Measurements from ENCODE around the gene PHF2.

The PHF2 gene

DNA sequence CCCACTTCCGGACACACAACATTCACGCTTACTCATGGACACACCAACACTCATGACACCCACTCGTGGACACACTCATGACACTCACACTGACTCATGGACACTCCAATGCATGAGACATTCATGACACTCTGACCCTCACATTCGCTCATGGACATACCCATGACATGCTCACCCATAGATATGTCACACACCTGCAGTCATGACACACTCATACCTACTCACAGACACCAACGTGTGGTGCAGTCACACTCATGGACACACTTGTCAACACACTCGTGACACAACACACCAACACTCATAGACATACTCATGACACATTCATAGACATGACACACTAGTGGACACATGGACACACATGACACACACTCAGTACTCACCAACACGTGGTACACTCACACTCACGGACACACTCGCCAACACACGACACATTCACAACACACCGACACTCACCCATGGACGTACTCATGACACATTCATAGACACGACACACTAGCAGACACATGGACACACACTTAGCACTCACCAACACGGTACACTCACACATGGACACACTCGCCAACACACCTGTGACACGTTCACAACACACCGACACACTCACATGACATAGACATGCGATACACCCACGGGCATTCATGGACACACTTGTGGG lies 73.4 kb downstream of the PHF2 start:
- no peak for DNase-seq

DNA sequence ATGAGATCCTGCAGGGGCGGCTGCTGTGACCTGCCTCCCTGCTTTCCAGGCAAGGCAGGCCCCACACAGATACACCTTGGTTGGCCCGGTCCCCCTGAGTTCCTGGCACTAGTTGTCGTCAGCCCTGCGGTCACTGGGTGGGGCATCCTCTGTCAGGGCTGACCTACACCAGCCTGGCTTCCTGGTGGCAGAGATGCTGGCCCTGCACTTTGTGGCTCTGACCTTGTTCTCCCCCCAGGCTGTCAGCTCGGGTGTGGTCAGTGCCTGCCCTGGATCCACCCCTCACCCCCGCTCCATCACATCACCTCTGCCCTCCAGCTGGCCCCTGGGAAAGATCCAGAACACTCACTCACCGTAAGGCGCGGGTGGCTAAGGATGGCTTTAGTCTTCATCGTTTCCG lies 74.1 kb downstream of the PHF2 start:
- no peak for DNase-seq

DNA sequence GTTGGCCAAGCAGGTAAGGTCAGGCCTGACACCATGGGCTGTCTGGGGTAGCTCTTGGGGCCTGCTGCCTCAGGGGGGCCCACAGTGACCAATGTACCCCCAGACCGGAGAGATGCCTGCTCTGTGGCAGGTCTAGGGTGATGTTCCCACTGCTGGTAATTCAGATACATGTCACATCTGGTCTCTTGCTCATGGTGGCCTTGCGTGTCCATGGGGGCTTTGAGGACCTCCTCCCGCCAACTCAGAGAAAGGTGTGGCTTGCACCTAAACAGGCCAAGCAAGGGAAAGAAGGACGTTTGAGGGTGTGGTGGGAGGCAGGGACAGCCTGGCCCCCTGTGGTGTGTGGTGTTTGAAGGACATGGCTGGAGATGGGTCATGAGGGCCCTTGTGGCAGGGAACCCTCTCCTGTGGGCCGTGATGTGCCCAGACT lies 75.2 kb downstream of the PHF2 start:
- no peak for DNase-seq

DNA sequence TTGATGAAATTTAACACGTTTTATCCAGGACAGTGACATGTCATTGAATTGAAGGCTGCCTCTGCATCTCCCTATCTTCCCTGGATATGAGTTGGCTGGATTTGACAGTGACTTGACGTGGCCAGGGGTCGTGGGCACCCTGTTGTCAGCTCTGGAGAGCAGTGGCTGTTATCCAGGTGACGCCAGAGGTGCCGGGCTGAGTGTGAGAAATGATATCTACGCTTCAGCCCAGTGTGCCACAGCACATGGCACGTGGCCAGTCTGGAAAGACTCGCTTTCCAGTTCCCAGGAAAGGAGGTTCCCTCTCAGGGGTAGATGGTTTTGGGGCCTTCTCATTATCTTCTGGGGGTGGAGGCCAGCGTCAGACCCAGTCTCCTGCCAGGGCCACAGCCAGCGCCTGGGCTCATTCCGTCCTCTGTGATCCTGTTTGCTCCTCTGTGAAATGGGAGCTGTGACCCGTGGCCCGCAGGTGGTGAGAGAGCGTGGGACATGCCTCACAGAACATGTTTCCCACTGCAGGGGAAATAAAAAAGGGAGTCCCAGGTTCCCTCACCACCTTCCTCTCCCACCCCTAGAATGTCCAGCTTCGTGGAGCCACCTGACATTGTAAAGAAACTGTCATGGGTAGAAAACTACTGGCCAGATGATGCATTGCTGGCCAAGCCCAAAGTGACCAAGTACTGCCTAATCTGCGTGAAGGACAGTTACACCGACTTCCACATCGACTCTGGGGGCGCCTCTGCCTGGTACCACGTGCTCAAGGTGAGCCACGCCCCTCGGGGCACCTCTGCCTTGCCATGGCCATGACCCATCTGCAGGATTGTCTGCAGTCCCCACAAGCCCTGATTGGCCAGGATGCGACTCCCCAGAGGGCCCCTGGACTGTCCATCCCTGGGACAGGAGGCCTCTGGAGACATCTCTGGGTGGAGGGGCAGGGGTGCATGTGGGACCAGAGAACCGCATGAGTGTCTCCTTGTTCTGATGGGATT lies 76.5 kb downstream of the PHF2 start:
- no peak for DNase-seq

DNA sequence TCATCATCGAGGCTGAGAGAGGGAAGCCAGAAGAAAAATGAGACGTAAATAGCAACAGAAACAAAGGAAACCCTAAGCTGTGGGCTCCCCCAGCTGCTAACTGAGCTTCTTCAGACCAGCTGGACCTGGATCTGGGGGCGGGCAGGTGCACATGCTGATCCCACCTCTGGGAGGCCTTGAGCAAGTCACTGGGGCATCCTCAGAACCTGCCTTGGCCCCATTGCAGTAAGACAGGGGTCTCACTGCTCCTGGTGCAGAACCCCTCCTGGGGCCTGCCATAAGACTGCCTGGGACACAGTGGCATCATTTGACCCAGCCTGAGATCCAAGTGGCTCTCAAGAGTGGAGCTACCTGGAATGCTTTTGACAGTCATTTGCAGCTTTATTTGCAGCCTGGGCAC lies 77.4 kb downstream of the PHF2 start:
- no peak for DNase-seq

DNA sequence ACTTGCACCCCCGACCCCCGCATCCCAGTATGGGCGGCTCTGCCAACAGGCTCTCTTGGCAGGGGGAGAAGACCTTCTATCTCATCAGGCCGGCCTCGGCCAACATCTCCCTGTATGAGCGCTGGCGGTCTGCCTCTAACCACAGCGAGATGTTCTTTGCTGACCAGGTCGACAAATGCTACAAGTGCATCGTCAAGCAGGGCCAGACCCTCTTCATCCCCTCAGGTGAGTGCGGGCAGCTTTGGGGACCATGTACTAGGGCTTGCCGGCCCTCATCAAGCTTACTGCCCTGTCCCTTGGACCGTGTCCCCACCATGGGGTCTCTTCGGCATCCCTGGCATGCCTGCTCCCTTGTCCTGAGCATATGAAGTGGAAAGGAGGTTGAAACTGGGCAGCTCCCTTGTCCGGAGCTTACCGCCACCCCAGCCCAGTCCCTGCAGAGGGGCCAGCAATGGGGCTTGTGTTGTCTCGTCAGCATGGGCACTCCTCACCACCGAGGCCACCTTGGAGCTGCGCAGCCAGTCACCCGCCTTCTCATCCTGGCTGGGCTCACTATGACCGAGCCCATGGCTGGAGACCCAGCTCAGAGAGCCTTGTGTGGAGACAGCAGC lies 78.1 kb downstream of the PHF2 start:
- no peak for DNase-seq

- DNase-seq: no peak
These were observed 79.4 kb downstream of the PHF2 start for GRCh38 chr9:93655621-93656425.

- DNase-seq: no peak
These were observed 80.2 kb downstream of the PHF2 start for GRCh38 chr9:93656426-93657239.

- DNase-seq: no peak
These were observed 81.1 kb downstream of the PHF2 start for GRCh38 chr9:93657331-93658111.

DNA sequence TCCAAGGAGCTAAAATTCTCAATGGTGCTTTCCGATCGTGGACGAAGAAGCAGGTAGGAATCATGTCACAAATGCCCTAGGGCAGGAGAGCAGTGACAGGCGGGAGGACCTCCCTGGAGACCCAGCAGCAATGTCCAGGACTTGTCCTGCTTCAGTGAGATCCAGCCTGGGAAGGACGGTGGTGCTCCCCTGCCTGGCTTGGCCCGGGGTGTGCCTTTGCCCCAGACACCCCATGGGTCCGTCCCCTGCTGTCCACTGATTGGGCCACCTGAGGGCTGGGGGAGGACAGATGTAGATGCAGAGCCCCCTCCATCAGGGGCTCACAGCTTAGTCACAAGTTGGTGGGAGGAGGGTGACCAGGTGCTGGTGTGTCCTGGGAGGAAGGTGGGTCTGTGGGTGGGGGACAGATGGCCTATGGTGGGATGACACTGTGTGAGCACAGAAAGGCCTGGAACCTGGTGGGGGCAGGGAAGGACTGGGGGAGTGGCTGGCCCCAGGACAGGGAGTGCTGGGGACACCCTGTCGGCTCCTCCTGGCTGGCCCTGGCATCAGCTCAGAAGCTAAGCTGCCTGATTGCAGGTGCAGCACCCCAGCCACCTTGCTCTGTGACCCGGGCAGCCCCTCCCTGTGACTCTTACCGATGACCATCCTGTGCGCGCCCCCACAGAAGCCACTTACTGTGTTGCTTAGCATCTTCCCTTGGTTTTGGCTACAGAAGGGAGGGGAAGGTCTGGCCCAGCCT lies 82.0 kb downstream of the PHF2 start:
- DNase-seq: no peak

DNA sequence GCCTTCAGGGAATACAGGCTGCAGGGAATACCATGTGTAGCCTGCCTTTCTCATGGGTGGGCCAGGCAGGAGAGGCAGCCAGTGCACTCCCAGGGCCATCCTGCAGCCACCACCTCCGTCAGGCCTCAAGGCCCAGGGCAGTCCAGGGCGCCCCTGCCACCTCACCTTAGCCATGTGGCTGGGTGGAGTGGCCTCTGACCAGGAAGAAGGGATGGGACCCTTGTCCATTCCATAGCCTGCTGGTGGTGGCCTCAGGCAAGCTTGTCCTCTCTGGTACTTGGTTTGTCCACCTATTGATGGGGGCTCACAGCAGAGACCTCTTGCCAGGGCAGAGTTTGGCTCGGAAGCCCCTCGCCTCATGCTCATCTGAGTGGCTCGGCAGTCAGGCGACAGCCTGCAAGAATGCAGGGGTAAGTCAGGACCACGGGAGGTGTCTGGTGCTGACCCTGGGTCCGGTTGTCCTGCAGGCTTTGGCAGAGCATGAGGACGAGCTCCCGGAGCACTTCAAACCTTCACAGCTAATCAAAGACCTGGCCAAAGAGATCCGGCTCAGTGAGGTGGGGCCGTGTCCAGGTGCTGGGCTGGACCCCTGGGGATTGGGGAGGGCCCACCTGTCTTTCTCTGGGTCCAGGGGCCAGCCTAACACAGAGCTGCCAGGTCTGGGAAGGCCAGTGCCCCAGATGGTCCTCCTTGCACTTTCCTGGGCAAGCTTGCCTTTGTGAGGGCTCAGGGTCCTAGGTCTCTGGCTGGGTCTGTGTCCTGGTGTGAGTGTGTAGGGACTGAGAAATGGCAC lies 82.9 kb downstream of the PHF2 start:
- no peak for DNase-seq

DNA sequence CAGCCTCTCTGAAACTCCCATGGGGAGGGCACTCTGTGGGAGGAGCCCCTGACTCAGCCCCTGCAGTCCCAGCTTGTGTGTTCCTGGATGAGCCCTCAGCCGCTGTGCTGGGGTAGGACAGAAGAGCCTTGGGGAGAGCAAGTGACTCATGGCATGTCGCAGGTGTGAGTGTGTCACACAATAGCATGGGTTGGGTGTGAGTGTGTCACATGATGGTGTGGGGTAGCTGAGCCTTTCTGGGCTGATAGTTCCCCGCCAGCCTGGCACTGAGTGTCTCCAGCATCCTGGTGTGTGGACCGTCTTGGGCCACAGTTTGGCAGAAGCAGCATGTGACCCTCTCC lies 83.4 kb downstream of the PHF2 start:
- no peak for DNase-seq

DNA sequence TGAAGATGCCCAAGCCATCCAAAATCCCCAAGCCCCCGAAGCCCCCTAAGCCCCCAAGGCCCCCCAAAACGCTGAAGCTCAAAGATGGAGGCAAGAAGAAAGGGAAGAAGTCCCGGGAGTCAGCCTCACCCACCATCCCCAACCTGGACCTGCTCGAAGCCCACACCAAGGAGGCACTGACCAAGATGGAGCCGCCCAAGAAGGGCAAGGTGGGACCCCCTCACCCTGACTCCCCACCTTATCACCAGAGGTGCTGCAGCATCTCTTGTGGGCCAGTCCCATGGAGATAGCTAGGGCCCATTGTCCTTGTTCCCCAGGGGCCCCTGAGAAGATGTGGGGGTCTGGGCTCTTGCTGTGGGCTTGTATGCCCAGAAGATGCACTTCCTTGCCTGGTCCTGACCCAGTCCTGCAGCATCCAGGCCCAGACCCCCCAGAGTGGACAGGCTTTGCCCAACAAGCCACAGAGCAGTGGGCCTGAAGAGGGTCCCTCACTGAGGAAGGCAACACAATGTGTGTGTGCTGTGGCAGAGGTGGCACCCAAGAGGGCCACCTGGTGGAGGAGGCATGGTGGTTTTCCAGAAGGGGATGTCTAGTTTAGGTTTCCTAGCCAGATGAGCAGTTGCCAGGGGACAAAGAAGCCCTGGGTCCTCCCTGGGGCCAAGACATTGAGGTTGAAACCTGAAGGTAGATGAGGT lies 84.1 kb downstream of the PHF2 start:
- DNase-seq: no peak

DNA sequence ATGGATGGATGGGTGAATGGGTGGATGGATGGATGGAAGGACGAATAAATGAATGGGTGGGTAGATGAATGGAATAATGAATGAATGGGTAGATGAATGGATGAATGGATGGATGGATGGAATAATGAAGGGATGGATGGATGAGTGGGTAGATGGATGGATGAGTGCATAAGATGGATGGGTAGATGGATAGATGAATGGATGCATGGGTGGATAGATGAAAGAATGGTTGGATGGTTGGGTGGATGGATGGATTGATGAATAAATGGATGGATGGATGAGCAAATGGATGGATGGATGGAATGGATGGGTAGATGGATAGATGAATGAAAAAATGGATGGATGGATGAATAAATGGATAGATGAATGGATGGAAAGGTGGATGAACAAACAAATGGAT lies 85.2 kb downstream of the PHF2 start:
- DNase-seq: no peak

DNA sequence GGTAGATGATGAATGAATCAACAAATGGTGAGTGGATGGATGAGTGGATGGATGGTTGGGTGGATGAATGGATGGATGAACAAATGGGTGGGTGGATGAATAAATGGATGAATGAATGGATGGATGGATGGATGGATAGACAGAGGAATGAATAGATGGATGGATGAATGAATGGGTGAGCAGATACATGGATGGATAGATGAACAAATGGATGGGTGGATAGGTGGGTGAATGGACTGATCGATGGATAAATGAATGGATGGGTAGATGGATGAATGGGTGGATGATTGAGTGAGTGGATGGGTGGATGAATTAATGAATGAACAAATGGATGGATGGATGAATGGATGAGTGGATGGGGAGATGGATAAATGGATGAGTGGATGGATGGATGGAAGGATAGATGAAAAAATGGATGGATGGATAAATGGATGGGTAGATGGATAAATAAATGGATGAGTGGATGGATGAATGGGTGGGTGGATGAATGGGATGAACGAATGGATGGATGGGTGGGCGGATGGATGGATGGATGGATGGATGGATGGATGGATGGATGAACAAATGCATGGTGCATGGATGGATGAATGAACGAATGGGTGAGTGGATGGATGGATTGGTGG lies 85.7 kb downstream of the PHF2 start:
- no peak for DNase-seq

GRCh38 chr9:93662952-93663572 lies 86.7 kb downstream of the PHF2 start:
- DNase-seq: no peak

Measured in anterior cingulate cortex (tissue), 58 donors.